ENCODE data around the gene SUSD4.

DNA sequence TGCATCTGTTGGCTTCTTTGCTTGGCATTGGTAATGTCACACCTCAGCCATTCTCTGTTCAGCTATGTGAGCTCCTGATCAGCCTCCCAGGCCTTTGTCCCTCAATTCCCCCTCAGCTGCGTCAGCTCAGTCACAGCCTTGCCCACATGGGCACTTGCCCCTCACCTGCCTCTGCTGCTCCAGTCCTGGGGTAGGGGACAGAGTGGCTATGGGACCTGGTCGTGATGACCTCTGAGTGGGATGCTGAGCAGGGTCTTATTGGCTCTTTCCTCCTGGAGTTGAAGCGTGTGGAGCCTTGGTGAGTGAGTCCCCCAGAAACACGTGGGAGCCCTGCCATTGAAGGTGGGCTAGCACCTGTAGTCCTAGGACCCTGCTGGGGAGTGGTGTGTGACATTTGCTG, 159.6 kb downstream of the SUSD4 start:
- TF ChIP-seq EZH2phosphoT487 (IDR thresholded peaks at IDR 0.05; ENCODE audit: low read depth, severe bottlenecking, unreplicated experiment): no peak
- TF ChIP-seq, protein P1, sequence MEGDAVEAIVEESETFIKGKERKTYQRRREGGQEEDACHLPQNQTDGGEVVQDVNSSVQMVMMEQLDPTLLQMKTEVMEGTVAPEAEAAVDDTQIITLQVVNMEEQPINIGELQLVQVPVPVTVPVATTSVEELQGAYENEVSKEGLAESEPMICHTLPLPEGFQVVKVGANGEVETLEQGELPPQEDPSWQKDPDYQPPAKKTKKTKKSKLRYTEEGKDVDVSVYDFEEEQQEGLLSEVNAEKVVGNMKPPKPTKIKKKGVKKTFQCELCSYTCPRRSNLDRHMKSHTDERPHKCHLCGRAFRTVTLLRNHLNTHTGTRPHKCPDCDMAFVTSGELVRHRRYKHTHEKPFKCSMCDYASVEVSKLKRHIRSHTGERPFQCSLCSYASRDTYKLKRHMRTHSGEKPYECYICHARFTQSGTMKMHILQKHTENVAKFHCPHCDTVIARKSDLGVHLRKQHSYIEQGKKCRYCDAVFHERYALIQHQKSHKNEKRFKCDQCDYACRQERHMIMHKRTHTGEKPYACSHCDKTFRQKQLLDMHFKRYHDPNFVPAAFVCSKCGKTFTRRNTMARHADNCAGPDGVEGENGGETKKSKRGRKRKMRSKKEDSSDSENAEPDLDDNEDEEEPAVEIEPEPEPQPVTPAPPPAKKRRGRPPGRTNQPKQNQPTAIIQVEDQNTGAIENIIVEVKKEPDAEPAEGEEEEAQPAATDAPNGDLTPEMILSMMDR (IDR thresholded peaks at IDR 0.05; ENCODE audit: poor library complexity): no peak

Data from hepatocyte (in vitro differentiated cells).